CD8-positive, alpha-beta memory T cell (primary cell): ENCODE results near the gene PPM1H. TPM values are rescaled to one million over a fixed set of nuclear protein-coding genes. Genes with fewer than 3 reads are reported as not detected.

ENCODE experiments used
- CTCF ChIA-PET: fragments of 350-600 bp; sonication (Branson Sonifier 250); formaldehyde crosslinking; loops from one replicate; lab custom pipeline; 2021; ENCODE audit warnings: antibody characterized with exemption; lab: Charles Lee
- POLR2A ChIA-PET: fragments of 350-600 bp; sonication (Branson Sonifier 250); formaldehyde crosslinking; loops from one replicate; lab custom pipeline; 2021; ENCODE audit warnings: antibody characterized with exemption; lab: Charles Lee
- DNase-seq, 5 donors: peaks; one replicate each; pipeline versions ENCODE4 v3.0.0 to v3.0.0-alpha.2; 2020 to 2022; ENCODE audit warnings: mixed read lengths in 1 of 5
- H3K27ac ChIP-seq: one replicate; pipeline ENCODE4 v1.7.0; 2013; ENCODE audit warnings: low read depth, mild to moderate bottlenecking, low read length, moderate library complexity
- H3K27me3 ChIP-seq: 2 replicates; pipeline ENCODE4 v1.7.0; 2013; ENCODE audit warnings: low read length, mild to moderate bottlenecking; ENCODE audit not compliant: insufficient read depth, poor library complexity, severe bottlenecking
- H3K36me3 ChIP-seq: 2 replicates; pipeline ENCODE4 v1.7.0; 2013; ENCODE audit warnings: mild to moderate bottlenecking, low read length, moderate library complexity; ENCODE audit not compliant: insufficient read depth
- H3K4me1 ChIP-seq: 2 replicates; pipeline ENCODE4 v1.7.0; 2013; ENCODE audit warnings: mild to moderate bottlenecking, low read length, moderate library complexity; ENCODE audit not compliant: insufficient read depth
- H3K4me3 ChIP-seq: 2 replicates; pipeline ENCODE4 v1.7.0; 2013; ENCODE audit warnings: mild to moderate bottlenecking, low read length
- H3K9me3 ChIP-seq: 2 replicates; pipeline ENCODE4 v1.7.0; 2013; ENCODE audit warnings: mild to moderate bottlenecking, low read length
- H3K27ac Mint-ChIP-seq, 8 donors: one replicate each; pipeline ENCODE4 v1.8.0; 2020 to 2021; ENCODE audit warnings: mixed read lengths in 8 of 8, mild to moderate bottlenecking in 6 of 8, inconsistent platforms in 3 of 8, moderate library complexity in 3 of 8
- H3K27me3 Mint-ChIP-seq, 2 donors: one replicate each; pipeline ENCODE4 v1.8.0; 2020 to 2021; ENCODE audit warnings: mixed read lengths in 2 of 2, mild to moderate bottlenecking in 1 of 2, moderate library complexity in 1 of 2
- H3K36me3 Mint-ChIP-seq, 3 donors: one replicate each; pipeline ENCODE4 v1.8.0; 2020 to 2021; ENCODE audit warnings: mixed read lengths in 3 of 3, inconsistent platforms in 1 of 3, mild to moderate bottlenecking in 1 of 3
- H3K4me1 Mint-ChIP-seq, 3 donors: one replicate each; pipeline ENCODE4 v1.8.0; 2020 to 2021; ENCODE audit warnings: mixed read lengths in 3 of 3, inconsistent platforms in 1 of 3, mild to moderate bottlenecking in 1 of 3
- H3K4me3 Mint-ChIP-seq, 7 donors: one replicate each; pipeline ENCODE4 v1.8.0; 2020 to 2021; ENCODE audit warnings: mixed read lengths in 7 of 7, mild to moderate bottlenecking in 6 of 7, moderate library complexity in 4 of 7, inconsistent platforms in 2 of 7
- H3K9me3 Mint-ChIP-seq, 5 donors: one replicate each; pipeline ENCODE4 v1.8.0; 2020 to 2022; ENCODE audit warnings: mixed read lengths in 5 of 5, mild to moderate bottlenecking in 3 of 5, moderate library complexity in 2 of 5, inconsistent platforms in 1 of 5
- polyA plus RNA-seq: library from polyadenylated mRNA; unstranded; fragments of 300-500 nt; fragmentation: Illumina TruSeq; gene quantifications from one replicate; pipeline ENCODE4 v1.2.3, GENCODE V29; 2021
- total RNA-seq, 2 experiments: library from RNA; stranded (reverse); gene quantifications; one replicate each; pipeline ENCODE4 v1.2.3, GENCODE V29; 2021

The PPM1H gene
- total and polyA plus RNA-seq, 3 experiments from 2014 or later, result 0.13 TPM; not detected in 1

DNA sequence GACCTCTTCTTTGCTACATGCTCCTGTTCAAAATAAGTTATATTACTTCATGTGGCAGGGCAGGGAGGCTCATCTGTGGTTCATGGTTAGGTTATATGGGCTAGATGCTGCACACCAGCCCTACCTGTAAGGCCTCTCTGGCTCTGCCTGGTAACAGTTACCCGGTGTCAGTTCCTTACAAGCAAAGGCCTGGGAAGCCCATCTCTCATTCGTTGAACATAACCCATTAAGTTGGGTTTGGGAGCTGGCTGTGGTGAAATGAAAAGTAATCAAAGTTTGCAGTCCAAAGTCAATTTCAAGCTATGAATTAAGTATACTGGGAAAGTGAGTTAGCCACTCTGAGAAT lies 183.2 kb downstream of the PPM1H start:
- Histone ChIP-seq H3K4me1 (no peaks in the 10 kb centered on the region), H3K9me3 (no peaks in the 10 kb centered on the region), H3K4me3 (no peak overlapping the region), H3K36me3 (no peaks in the 10 kb centered on the region), H3K27ac (no peak overlapping the region), H3K27me3 (no peaks in the 10 kb centered on the region)
- peaks cover 0 to 20% of the 10 kb centered on the region in 2 donors for H3K27me3 Mint-ChIP-seq
- H3K27ac Mint-ChIP-seq, result no peak overlapping the region
- no peak for DNase-seq
- no peak overlapping the region for H3K4me3 Mint-ChIP-seq
- ChIA-PET CTCF (no interaction called here), POLR2A (no interaction called here)
- no peaks in the 10 kb centered on the region for H3K9me3 Mint-ChIP-seq
- no peaks in the 10 kb centered on the region for H3K36me3 Mint-ChIP-seq
- no peaks in the 10 kb centered on the region for H3K4me1 Mint-ChIP-seq

DNA sequence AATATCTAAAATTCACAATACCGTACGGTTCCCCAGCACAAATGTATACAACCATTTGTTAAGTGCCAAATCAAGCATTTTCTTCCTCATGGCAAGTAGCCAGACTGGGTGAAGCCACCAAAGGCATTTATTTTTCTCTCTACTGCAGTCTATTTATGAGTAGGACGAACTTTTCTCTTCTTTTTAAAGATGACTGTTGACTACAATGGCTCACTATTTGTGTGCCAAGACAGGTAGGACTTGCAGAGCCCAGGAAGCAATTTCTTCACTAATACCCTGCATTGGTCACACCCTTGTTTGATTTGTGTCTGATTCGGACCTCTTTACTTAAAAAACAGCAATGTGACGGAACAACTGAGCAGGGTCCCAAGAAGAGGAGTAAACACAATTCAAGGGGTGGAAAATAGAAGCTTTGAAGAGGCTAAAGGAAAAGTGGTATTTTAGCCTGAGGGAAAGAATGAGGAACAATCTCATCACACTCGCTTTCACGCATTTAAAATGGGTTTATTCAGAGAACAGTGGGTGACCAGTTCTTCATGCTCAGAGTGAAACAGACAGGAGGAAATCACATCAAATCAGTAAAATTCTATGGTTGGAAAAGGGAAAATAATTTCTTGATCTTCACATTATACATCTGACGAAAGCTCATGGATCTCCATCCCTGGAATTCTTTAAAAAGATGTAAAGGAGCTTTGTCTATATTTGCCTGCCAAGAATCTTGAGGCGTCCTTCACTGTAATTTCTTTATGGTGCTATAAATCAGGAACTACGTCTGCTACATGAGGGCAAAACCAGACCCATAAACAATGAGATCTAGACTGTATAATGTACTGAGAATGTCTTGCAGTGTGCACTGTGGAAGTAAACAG lies 183.8 kb downstream of the PPM1H start:
- no peaks in the 10 kb centered on the region for H3K9me3 ChIP-seq
- no peak overlapping the region for H3K4me3 ChIP-seq
- H3K27ac Mint-ChIP-seq, result no peak overlapping the region
- H3K27me3 Mint-ChIP-seq, result peaks cover 0 to 25% of the 10 kb centered on the region in 2 donors
- H3K4me1 ChIP-seq, result no peaks in the 10 kb centered on the region
- ChIA-PET POLR2A (no interaction called here), CTCF (no interaction called here)
- H3K36me3 ChIP-seq, result no peaks in the 10 kb centered on the region
- no peaks in the 10 kb centered on the region for H3K27me3 ChIP-seq
- no peaks in the 10 kb centered on the region for H3K36me3 Mint-ChIP-seq
- H3K4me1 Mint-ChIP-seq, result no peaks in the 10 kb centered on the region
- DNase-seq, result no peak
- no peak overlapping the region for H3K4me3 Mint-ChIP-seq
- peaks cover 0 to under 1% (median 0%) of the 10 kb centered on the region in 5 donors for H3K9me3 Mint-ChIP-seq
- H3K27ac ChIP-seq, result no peak overlapping the region

DNA sequence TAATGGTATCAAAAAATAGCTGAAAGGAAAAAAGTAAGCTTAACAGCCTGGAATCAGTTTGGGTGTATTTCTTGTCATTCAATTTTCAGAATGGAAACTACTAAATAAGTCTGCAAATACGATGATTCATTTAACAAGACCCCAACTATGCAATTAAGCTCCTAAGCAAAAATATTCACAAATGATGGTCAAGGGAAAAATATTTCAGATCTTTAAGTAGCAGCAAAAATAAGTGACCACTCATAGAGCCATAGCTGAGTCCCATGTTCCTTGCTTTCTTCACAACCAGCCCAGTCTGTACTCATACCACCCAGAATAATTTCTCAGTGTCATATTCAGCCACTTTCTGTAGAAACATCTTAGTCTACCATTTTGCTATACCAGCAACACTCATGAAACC lies 185.4 kb downstream of the PPM1H start:
- no peaks in the 10 kb centered on the region for H3K9me3 ChIP-seq
- DNase-seq, result no peak
- CTCF ChIA-PET, result no interaction called here
- no peak overlapping the region for H3K27ac ChIP-seq
- no peaks in the 10 kb centered on the region for H3K4me1 Mint-ChIP-seq
- H3K4me3 ChIP-seq, result no peak overlapping the region
- peaks cover 0 to 3% (median 0%) of the 10 kb centered on the region in 5 donors for H3K9me3 Mint-ChIP-seq
- POLR2A ChIA-PET, result no interaction called here
- peaks cover 0 to 19% of the 10 kb centered on the region in 2 donors for H3K27me3 Mint-ChIP-seq
- no peak overlapping the region for H3K27ac Mint-ChIP-seq
- no peak overlapping the region for H3K4me3 Mint-ChIP-seq
- no peaks in the 10 kb centered on the region for H3K27me3 ChIP-seq
- H3K36me3 ChIP-seq, result no peaks in the 10 kb centered on the region
- H3K36me3 Mint-ChIP-seq, result no peaks in the 10 kb centered on the region
- no peaks in the 10 kb centered on the region for H3K4me1 ChIP-seq

DNA sequence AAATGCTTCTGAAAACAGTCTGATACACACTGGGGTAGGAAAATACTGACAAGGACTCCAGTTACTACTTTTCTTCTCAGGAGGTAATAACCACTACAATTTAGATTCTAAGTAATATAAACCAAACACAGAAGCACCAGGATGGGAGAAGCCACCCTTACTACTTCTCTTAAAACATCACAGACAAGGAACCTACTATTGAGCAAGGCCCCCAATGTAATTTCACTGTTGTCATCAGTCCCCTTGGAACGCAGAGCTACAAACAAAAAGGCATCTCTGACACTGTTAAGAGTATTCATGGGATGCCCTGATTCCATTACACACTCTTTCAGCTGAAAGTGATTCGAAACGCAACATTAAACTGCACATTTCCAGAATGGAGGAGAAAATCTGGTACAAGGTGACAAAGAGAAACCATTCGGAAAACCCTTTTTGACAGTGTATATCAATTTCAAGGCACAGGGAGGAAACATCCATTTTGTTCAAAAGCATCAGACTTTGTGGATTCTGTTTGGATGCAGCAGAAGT lies 185.9 kb downstream of the PPM1H start:
- Mint-ChIP-seq H3K36me3 (no peaks in the 10 kb centered on the region), H3K9me3 (peaks cover 0 to 3% (median 0%) of the 10 kb centered on the region in 5 donors)
- CTCF ChIA-PET, result no interaction called here

DNA sequence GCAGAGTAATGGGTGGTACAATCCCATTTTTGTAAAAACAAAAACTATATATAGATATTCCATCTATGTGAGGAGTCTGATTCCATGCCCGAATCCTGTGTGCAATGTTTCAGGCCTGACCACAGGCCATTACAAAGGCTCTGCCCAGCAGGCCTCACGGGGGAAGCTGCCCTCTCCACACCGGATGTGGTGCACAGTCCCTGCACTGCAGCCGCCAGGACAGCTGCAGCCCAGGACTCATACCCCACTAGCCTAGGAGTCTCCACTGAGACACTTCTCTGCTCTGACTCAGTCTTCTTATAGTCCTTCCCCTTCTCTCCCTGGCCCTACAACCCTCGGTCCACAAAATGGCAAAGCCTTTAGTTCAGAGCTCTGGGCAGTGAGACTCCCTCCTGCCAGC lies 190.4 kb downstream of the PPM1H start:
- H3K4me1 Mint-ChIP-seq, result peaks cover 0 to 8% (median 0%) of the 10 kb centered on the region in 3 donors
- H3K27ac ChIP-seq, result no peak overlapping the region
- ChIA-PET CTCF (no interaction called here), POLR2A (no interaction called here)
- no peaks in the 10 kb centered on the region for H3K36me3 ChIP-seq
- H3K4me3 ChIP-seq, result no peak overlapping the region
- peaks cover 4 to 5% of the 10 kb centered on the region in 2 donors for H3K27me3 Mint-ChIP-seq
- H3K27me3 ChIP-seq, result no peaks in the 10 kb centered on the region
- H3K27ac Mint-ChIP-seq, result no peak overlapping the region
- DNase-seq, result no peak
- H3K4me3 Mint-ChIP-seq, result no peak overlapping the region
- no peaks in the 10 kb centered on the region for H3K36me3 Mint-ChIP-seq
- peaks cover 0 to 3% (median 0%) of the 10 kb centered on the region in 5 donors for H3K9me3 Mint-ChIP-seq
- no peaks in the 10 kb centered on the region for H3K9me3 ChIP-seq
- no peaks in the 10 kb centered on the region for H3K4me1 ChIP-seq

More for the DNA sequence above, 185.9 kb downstream of the PPM1H start:
- Mint-ChIP-seq H3K4me3 (no peak overlapping the region), H3K27ac (no peak overlapping the region), H3K27me3 (peaks cover 0 to 16% of the 10 kb centered on the region in 2 donors), H3K4me1 (no peaks in the 10 kb centered on the region)
- Histone ChIP-seq H3K36me3 (no peaks in the 10 kb centered on the region), H3K27ac (no peak overlapping the region), H3K4me3 (no peak overlapping the region), H3K27me3 (no peaks in the 10 kb centered on the region), H3K4me1 (no peaks in the 10 kb centered on the region), H3K9me3 (no peaks in the 10 kb centered on the region)
- DNase-seq, result no peak
- POLR2A ChIA-PET, result no interaction called here

DNA sequence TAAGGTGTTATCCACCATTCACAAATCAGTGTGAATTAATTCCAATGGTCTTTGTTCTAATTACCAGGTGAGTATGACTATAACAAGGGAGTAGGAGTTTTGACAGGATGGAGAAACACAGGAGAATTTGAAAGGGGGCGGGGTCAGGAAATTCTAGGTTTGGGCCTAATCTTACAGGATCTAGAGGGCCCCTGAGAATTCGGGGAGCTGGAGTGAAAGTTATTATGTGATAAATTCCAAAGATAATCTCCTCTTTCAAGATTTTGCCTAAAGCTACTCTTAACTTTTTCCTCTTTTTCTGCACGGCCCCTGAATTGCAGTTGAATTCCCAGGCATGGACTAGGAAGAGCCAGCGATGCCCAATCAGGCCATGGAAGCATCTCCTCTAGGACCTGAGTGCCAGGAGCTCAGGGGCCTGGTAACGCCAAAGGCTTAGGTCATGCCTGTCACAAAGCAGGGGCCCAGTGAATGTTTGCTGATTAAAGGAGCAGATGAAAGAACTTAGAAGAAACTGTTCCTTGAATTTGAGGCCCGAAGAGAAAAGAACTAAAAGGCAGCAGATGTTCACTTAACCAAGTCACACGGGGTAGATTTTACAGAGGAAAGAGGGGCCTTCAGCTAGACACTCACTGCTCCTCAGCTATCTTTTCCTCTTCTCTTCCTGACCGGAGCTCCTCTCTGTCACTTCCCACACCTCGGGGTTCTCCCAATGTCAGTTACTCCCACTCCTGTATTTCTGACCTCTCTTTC lies 195.5 kb downstream of the PPM1H start:
- Histone ChIP-seq H3K36me3 (no peaks in the 10 kb centered on the region), H3K27ac (no peak overlapping the region), H3K9me3 (no peaks in the 10 kb centered on the region), H3K27me3 (no peaks in the 10 kb centered on the region), H3K4me3 (no peak overlapping the region), H3K4me1 (no peaks in the 10 kb centered on the region)
- DNase-seq, result no peak
- H3K4me1 Mint-ChIP-seq, result peaks cover 0 to 9% (median 0%) of the 10 kb centered on the region in 3 donors
- POLR2A ChIA-PET, result no interaction called here
- no peaks in the 10 kb centered on the region for H3K36me3 Mint-ChIP-seq
- no peak overlapping the region for H3K4me3 Mint-ChIP-seq
- CTCF ChIA-PET, result no interaction called here
- peaks cover 0 to 4% of the 10 kb centered on the region in 2 donors for H3K27me3 Mint-ChIP-seq
- H3K27ac Mint-ChIP-seq, result peak overlapping the region in 1 of 8 donors; percentile 18
- no peaks in the 10 kb centered on the region for H3K9me3 Mint-ChIP-seq

DNA sequence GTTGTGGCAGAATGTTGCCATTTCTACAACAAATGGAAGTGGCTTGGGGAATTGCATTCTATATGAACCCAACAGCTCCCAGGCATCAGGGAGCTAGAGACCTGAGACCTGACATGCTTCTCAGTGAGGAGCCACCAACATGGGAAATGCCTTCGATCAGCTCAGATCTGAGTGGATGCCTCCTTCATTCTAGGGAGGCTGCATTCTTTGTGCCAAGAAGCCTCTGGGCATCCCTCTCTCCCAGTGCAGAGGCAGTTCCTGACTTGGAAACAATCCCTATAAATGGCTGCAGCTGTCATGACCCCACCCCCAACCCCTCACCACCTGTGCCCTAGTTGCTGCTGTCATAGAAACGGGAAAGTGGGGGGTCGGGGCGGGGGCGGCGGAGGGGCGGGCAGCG lies 196.3 kb downstream of the PPM1H start:
- Histone ChIP-seq H3K4me3 (no peak overlapping the region), H3K4me1 (no peaks in the 10 kb centered on the region), H3K27ac (no peak overlapping the region), H3K27me3 (no peaks in the 10 kb centered on the region), H3K9me3 (no peaks in the 10 kb centered on the region), H3K36me3 (no peaks in the 10 kb centered on the region)
- no peaks in the 10 kb centered on the region for H3K36me3 Mint-ChIP-seq
- ChIA-PET CTCF (interaction anchor here (1.5 kb wide), 1 partner anchor 160 kb away, joined by 3 read pairs; no protein-coding TSS in a partner anchor), POLR2A (no interaction called here)
- peaks cover 0 to 4% of the 10 kb centered on the region in 2 donors for H3K27me3 Mint-ChIP-seq
- H3K4me3 Mint-ChIP-seq, result no peak overlapping the region
- H3K9me3 Mint-ChIP-seq, result no peaks in the 10 kb centered on the region
- no peak for DNase-seq
- H3K4me1 Mint-ChIP-seq, result peaks cover 0 to 9% (median 0%) of the 10 kb centered on the region in 3 donors
- no peak overlapping the region for H3K27ac Mint-ChIP-seq

DNA sequence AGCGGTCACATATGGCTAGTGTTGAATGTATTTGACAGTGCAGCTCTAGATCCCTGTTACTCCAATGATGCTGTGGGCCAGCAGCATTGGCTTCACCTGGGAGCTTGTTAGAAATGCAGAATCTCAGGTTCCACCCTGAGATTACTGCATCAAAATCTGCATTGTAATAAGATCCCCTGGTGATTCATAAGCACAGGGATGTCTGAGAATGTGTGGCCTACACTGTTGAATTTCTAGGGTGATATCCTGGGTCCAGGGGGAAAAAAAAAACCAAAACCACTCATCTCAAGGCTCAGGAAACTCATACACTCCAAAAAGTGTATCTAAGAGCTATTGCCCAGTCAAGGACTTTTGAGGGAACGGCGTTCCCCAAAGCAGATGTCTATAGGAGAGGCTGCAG lies 196.8 kb downstream of the PPM1H start:
- H3K27ac Mint-ChIP-seq, result no peak overlapping the region
- H3K4me1 ChIP-seq, result no peaks in the 10 kb centered on the region
- ChIA-PET POLR2A (no interaction called here), CTCF (interaction anchor here (1.2 to 1.5 kb wide), 2 partner anchors 9 to 159 kb away, joined by 3 read pairs; no protein-coding TSS in a partner anchor)
- no peak overlapping the region for H3K27ac ChIP-seq
- no peaks in the 10 kb centered on the region for H3K9me3 Mint-ChIP-seq
- no peak for DNase-seq
- H3K36me3 Mint-ChIP-seq, result no peaks in the 10 kb centered on the region
- H3K9me3 ChIP-seq, result no peaks in the 10 kb centered on the region
- peaks cover 0 to 9% (median 0%) of the 10 kb centered on the region in 3 donors for H3K4me1 Mint-ChIP-seq
- no peak overlapping the region for H3K4me3 Mint-ChIP-seq
- peaks cover 0 to 4% of the 10 kb centered on the region in 2 donors for H3K27me3 Mint-ChIP-seq
- no peaks in the 10 kb centered on the region for H3K27me3 ChIP-seq
- no peaks in the 10 kb centered on the region for H3K36me3 ChIP-seq
- no peak overlapping the region for H3K4me3 ChIP-seq
